Loucy (cell line): ENCODE measurements around the gene TMEM238.
"Not testable (repeated sequence)": the region's sequence is repeated elsewhere in the genome, so short reads cannot be mapped to it uniquely, and the experiment has no call there.

ENCODE experiments used
- H2AFZ ChIP-seq: fragments of 200-600 bp; sonication (generic); 2 replicates; pipeline ENCODE4 v1.6.0; 2016; ENCODE audit warnings: antibody characterized with exemption, mild to moderate bottlenecking, low read length, moderate library complexity
- H3F3A ChIP-seq: fragments of 200-600 bp; 2 replicates; pipeline ENCODE4 v1.6.0; 2016; ENCODE audit warnings: antibody characterized with exemption, low read depth, mild to moderate bottlenecking
- H3K27me3 ChIP-seq: fragments of 200-600 bp; sonication (generic); 2 replicates; pipeline ENCODE4 v1.6.1; 2014; ENCODE audit warnings: low read length, mild to moderate bottlenecking; ENCODE audit not compliant: insufficient read depth, poor library complexity, severe bottlenecking
- H3K36me3 ChIP-seq: fragments of 200-600 bp; sonication (generic); 2 replicates; pipeline ENCODE4 v1.6.1; 2016; ENCODE audit warnings: low read length; ENCODE audit not compliant: insufficient read depth
- H3K4me1 ChIP-seq: fragments of 200-600 bp; sonication (generic); 2 replicates; pipeline ENCODE4 v1.5.1; 2014; ENCODE audit warnings: low read length, mild to moderate bottlenecking; ENCODE audit not compliant: insufficient read depth, poor library complexity, severe bottlenecking
- H3K4me2 ChIP-seq: fragments of 200-600 bp; sonication (generic); 2 replicates; pipeline ENCODE4 v1.6.0; 2014; ENCODE audit warnings: antibody characterized with exemption, low read length, low read depth, mild to moderate bottlenecking; ENCODE audit not compliant: poor library complexity, severe bottlenecking
- H3K4me3 ChIP-seq: fragments of 200-600 bp; sonication (generic); 2 replicates; pipeline ENCODE4 v1.5.1; 2014; ENCODE audit warnings: low read length, mild to moderate bottlenecking, mixed read lengths; ENCODE audit not compliant: poor library complexity, severe bottlenecking
- H3K79me2 ChIP-seq: fragments of 200-600 bp; sonication (generic); 2 replicates; pipeline ENCODE4 v1.6.1; 2014; ENCODE audit warnings: low read length; ENCODE audit not compliant: insufficient read depth
- H3K9ac ChIP-seq: fragments of 200-600 bp; sonication (generic); 2 replicates; pipeline ENCODE4 v1.6.0; 2014; ENCODE audit warnings: mild to moderate bottlenecking, low read depth, low read length, moderate library complexity; ENCODE audit not compliant: poor library complexity, severe bottlenecking
- H3K9me2 ChIP-seq: fragments of 200-600 bp; sonication (generic); replicated peaks from 2 replicates; pipeline ENCODE4 v1.6.1; 2016; ENCODE audit warnings: low read depth, low read length, mixed read lengths
- H3K9me3 ChIP-seq: fragments of 200-600 bp; sonication (generic); 2 replicates; pipeline ENCODE4 v1.6.1; 2014; ENCODE audit warnings: mild to moderate bottlenecking, antibody characterized with exemption, low read length, low read depth; ENCODE audit not compliant: insufficient read depth
- H4K20me1 ChIP-seq: fragments of 200-600 bp; sonication (generic); 2 replicates; pipeline ENCODE4 v1.6.0; 2014; ENCODE audit warnings: antibody characterized with exemption, low read length, mild to moderate bottlenecking; ENCODE audit not compliant: insufficient read depth, poor library complexity, severe bottlenecking
- CTCF ChIP-seq: fragments of 200-600 bp; sonication (generic); conservative IDR thresholded peaks from 2 replicates; pipeline ENCODE4 v1.5.1; 2014; ENCODE audit warnings: mild to moderate bottlenecking, antibody characterized with exemption, low read length
- EZH2phosphoT487 ChIP-seq: fragments of 200-600 bp; IDR thresholded peaks from 2 replicates; pipeline ENCODE4 v1.6.1; 2018; ENCODE audit warnings: antibody characterized with exemption, mild to moderate bottlenecking, moderate library complexity, borderline replicate concordance

Gene TMEM238

GRCh38 chr19:55407800-55408532 is 23.9 kb upstream of the TMEM238 start:
- H3K4me3 ChIP-seq, result peak overlapping the region; percentile 91
- H3K9me2 ChIP-seq, result no peaks in the 10 kb centered on the region
- H3K36me3 ChIP-seq, result peaks cover 20% of the 10 kb centered on the region; the same call in 1 of the 2 replicates
- TF ChIP-seq EZH2phosphoT487 (no peak), CTCF (no peak)
- peak overlapping the region; percentile 94 for H3K4me2 ChIP-seq
- H3F3A ChIP-seq, result no peaks in the 10 kb centered on the region
- H4K20me1 ChIP-seq, result peaks cover 36% of the 10 kb centered on the region
- H3K4me1 ChIP-seq, result peaks cover 37% of the 10 kb centered on the region
- H3K9ac ChIP-seq, result peak overlapping the region; percentile 97
- no peaks in the 10 kb centered on the region for H3K9me3 ChIP-seq
- H2AFZ ChIP-seq, result peak overlapping the region; percentile 95
- H3K27me3 ChIP-seq, result peaks cover 5% of the 10 kb centered on the region
- peaks cover 45% of the 10 kb centered on the region for H3K79me2 ChIP-seq

GRCh38 chr19:55407550-55407799 is 23.4 kb upstream of the TMEM238 start, which contains the start of gene UBE2S:
UBE2S (minus strand) TSS chr19:55407788; CDS start chr19:55407589, 199 bp downstream.
- H3K9me2 ChIP-seq, H3F3A ChIP-seq, H3K9me3 ChIP-seq, H3K27me3 ChIP-seq: not testable (repeated sequence)
- Histone ChIP-seq H3K4me2 (peak within 1 kb of the TSS; percentile 94), H3K4me3 (peak within 1 kb of the TSS; percentile 91), H3K79me2 (peaks cover 50% of the 10 kb centered on the region), H2AFZ (peak within 1 kb of the TSS; percentile 95), H4K20me1 (peaks cover 41% of the 10 kb centered on the region), H3K9ac (peak within 1 kb of the TSS; percentile 97), H3K36me3 (peaks cover 25% of the 10 kb centered on the region; the same call in 1 of the 2 replicates), H3K4me1 (peaks cover 42% of the 10 kb centered on the region)

GRCh38 chr19:55406826-55407549 is 22.9 kb upstream of the TMEM238 start:
- H3K79me2 ChIP-seq, result peaks cover 54% of the 10 kb centered on the region
- peaks cover 42% of the 10 kb centered on the region for H4K20me1 ChIP-seq
- peaks cover 5% of the 10 kb centered on the region for H3K27me3 ChIP-seq
- no peaks in the 10 kb centered on the region for H3K9me3 ChIP-seq
- no peaks in the 10 kb centered on the region for H3F3A ChIP-seq
- peak overlapping the region; percentile 94 for H3K4me2 ChIP-seq
- H3K9me2 ChIP-seq, result no peaks in the 10 kb centered on the region
- H3K4me3 ChIP-seq, result peak overlapping the region; percentile 91
- TF ChIP-seq CTCF (no peak), EZH2phosphoT487 (no peak)
- H3K9ac ChIP-seq, result peak overlapping the region; percentile 97
- peaks cover 43% of the 10 kb centered on the region for H3K4me1 ChIP-seq
- H3K36me3 ChIP-seq, result peaks cover 30% of the 10 kb centered on the region; the same call in 1 of the 2 replicates
- H2AFZ ChIP-seq, result no peak overlapping the region
